Measurements from ENCODE around the gene ANK3.

DNA sequence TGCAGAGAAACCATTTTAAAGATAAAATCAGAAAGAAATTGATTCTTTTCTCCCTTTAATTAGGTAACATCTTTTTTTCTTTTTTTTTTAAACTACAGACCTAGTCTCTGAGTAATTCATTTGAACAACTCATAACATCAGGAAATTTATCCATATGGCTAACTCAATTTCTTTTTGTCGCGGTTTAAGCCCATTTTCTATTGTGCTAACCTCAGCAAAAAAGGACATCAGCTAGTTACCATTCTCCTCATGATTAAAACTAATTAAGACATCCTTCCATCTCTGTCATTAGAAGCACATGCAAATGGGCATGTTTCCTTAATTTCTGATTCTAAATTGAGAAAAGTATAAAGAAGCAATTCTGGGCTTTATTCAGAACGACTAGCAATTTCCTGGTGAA lies 57.8 kb downstream of the ANK3 start:
- TF ChIP-seq, protein P1, sequence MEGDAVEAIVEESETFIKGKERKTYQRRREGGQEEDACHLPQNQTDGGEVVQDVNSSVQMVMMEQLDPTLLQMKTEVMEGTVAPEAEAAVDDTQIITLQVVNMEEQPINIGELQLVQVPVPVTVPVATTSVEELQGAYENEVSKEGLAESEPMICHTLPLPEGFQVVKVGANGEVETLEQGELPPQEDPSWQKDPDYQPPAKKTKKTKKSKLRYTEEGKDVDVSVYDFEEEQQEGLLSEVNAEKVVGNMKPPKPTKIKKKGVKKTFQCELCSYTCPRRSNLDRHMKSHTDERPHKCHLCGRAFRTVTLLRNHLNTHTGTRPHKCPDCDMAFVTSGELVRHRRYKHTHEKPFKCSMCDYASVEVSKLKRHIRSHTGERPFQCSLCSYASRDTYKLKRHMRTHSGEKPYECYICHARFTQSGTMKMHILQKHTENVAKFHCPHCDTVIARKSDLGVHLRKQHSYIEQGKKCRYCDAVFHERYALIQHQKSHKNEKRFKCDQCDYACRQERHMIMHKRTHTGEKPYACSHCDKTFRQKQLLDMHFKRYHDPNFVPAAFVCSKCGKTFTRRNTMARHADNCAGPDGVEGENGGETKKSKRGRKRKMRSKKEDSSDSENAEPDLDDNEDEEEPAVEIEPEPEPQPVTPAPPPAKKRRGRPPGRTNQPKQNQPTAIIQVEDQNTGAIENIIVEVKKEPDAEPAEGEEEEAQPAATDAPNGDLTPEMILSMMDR (IDR thresholded peaks at IDR 0.05; ENCODE audit: poor library complexity): no peak
- no peak for TF ChIP-seq EZH2 (IDR thresholded peaks at IDR 0.05; ENCODE audit: borderline replicate concordance)
